HepG2 (cell line): Measurements from ENCODE around the gene ERBB3. TPM values are rescaled to one million over a fixed set of nuclear protein-coding genes. Genes with fewer than 3 reads are reported as not detected.

Source experiments
- NFIC ChIP-seq: IDR thresholded peaks from 2 replicates; pipeline ENCODE4 v1.6.1; 2012; ENCODE audit warnings: mild to moderate bottlenecking, low read length, inconsistent platforms
- PCBP2 ChIP-seq: fragments of 200-400 bp; formaldehyde crosslinking; optimal IDR thresholded peaks from 2 replicates; pipeline ENCODE3; 2018; ENCODE audit warnings: low read length, low read depth; ENCODE audit not compliant: poor library complexity, severe bottlenecking
- SRSF4 ChIP-seq: fragments of 200-400 bp; formaldehyde crosslinking; IDR thresholded peaks from one replicate; pipeline ENCODE4 v1.6.1; 2018; ENCODE audit warnings: mild to moderate bottlenecking, low read depth, low read length, moderate library complexity; ENCODE audit not compliant: poor library complexity, severe bottlenecking
- TBX2 ChIP-seq: sonication (generic); formaldehyde crosslinking; IDR thresholded peaks from 2 replicates; pipeline ENCODE4 v1.5.0; 2020; ENCODE audit warnings: missing genetic modification reagents, mild to moderate bottlenecking, borderline replicate concordance
- ZMYM2 ChIP-seq: sonication (generic); formaldehyde crosslinking; IDR thresholded peaks from 2 replicates; pipeline ENCODE4 v1.8.0; 2022; ENCODE audit warnings: mild to moderate bottlenecking, missing genetic modification reagents
- ZNF776 ChIP-seq: sonication (generic); formaldehyde crosslinking; IDR thresholded peaks from 2 replicates; pipeline ENCODE4 v1.4.0; 2020; ENCODE audit warnings: mild to moderate bottlenecking, missing genetic modification reagents
- polyA plus RNA-seq, 8 experiments: library from polyadenylated mRNA; depleted of rRNA in 3 of 8; stranded (reverse) in 7 of 8; unstranded in 1 of 8; fragments of >200 nt; fragmentation: Illumina TruSeq in 4 of 8; extraction: Trizol in 4 of 8; gene quantifications; 2 replicates each; pipeline versions ENCODE4 v1.2.1 to v1.2.3, GENCODE V29; 2011 to 2016; ENCODE audit warnings: low read depth in 4 of 8, missing spikeins in 1 of 8, mixed read lengths in 1 of 8; ENCODE audit not compliant: insufficient read depth in 1 of 8
- total RNA-seq, 5 experiments: library from RNA; depleted of rRNA; stranded (reverse); fragments of >200 nt; fragmentation: Illumina TruSeq; extraction: Trizol; gene quantifications; 2 replicates each; pipeline ENCODE4 v1.2.3, GENCODE V29; 2016; ENCODE audit warnings: low read depth in 1 of 5
- TF ChIP-seq, protein P1 (sequence below): sonication (generic); formaldehyde crosslinking; IDR thresholded peaks from 2 replicates; pipeline ENCODE4 v1.5.0; 2020; ENCODE audit warnings: missing genetic modification reagents
- TF ChIP-seq, protein P2 (sequence below): sonication (generic); formaldehyde crosslinking; IDR thresholded peaks from 2 replicates; pipeline ENCODE4 v1.5.0; 2020; ENCODE audit warnings: mild to moderate bottlenecking, low read depth, missing genetic modification reagents, borderline replicate concordance
- TF ChIP-seq, protein P3 (sequence below): sonication (generic); formaldehyde crosslinking; IDR thresholded peaks from 2 replicates; pipeline ENCODE4 v1.8.0; 2022; ENCODE audit warnings: mild to moderate bottlenecking, missing genetic modification reagents
- TF ChIP-seq, protein P4 (sequence below): sonication (generic); formaldehyde crosslinking; IDR thresholded peaks from one replicate; pipeline ENCODE4 v1.5.1; 2020; ENCODE audit warnings: mild to moderate bottlenecking, missing genetic modification reagents; ENCODE audit errors: not compliant biosample characterization
- TF ChIP-seq, protein P5 (sequence below): sonication (generic); formaldehyde crosslinking; conservative IDR thresholded peaks from 2 replicates; pipeline ENCODE4 v1.4.0; 2020; ENCODE audit warnings: missing genetic modification reagents
- TF ChIP-seq, protein P6 (sequence below): sonication (generic); formaldehyde crosslinking; IDR thresholded peaks from 2 replicates; pipeline ENCODE4 v1.8.0; 2022; ENCODE audit warnings: mild to moderate bottlenecking, missing genetic modification reagents, moderate library complexity
- TF ChIP-seq, protein P7 (sequence below): sonication (generic); formaldehyde crosslinking; IDR thresholded peaks from 2 replicates; pipeline ENCODE4 v1.9.0; 2021; ENCODE audit warnings: missing genetic modification reagents, borderline replicate concordance

ERBB3 gene
- total and polyA plus RNA-seq, 2 of the 13 experiments (the other 11 are each of a cell fraction or from before 2014, with no cell fraction given): 93.6 to 358 TPM

DNA sequence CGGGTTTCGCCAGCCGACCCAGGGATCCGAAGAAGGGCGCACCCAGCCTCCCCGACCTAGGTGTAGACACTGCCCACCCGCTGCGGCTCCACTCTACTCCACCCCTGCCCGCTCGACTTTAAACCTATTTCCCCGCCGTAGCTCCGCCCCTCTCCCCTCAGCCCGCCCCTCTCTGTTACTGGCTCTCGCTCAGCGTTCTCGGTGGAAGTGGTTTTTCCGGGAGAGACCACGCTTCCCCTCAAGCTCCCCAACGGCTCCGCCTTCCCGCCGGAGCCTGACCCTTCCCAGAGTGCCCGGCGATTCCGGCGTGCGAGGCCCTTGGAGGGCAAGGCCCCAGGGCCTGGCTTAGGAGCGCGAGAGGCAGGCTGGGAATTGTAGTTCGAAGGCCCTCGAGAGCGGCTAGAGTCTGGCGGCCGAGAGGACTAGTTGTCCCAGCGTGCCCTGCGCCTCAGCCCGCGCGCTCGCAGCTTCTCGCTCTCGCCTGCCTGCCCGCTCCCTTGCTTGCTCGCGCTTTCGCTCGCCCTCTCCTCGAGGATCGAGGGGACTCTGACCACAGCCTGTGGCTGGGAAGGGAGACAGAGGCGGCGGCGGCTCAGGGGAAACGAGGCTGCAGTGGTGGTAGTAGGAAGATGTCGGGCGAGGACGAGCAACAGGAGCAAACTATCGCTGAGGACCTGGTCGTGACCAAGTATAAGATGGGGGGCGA lies 24.3 kb downstream of the ERBB3 start, which contains the start of gene PA2G4 (continued):
- TF ChIP-seq, protein P1, sequence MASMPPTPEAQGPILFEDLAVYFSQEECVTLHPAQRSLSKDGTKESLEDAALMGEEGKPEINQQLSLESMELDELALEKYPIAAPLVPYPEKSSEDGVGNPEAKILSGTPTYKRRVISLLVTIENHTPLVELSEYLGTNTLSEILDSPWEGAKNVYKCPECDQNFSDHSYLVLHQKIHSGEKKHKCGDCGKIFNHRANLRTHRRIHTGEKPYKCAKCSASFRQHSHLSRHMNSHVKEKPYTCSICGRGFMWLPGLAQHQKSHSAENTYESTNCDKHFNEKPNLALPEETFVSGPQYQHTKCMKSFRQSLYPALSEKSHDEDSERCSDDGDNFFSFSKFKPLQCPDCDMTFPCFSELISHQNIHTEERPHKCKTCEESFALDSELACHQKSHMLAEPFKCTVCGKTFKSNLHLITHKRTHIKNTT (CRISPR knock-in tag): 0 out of 2 replicates have a peak, but pooled peaks have one; percentile 30
- TF ChIP-seq, protein P2, sequence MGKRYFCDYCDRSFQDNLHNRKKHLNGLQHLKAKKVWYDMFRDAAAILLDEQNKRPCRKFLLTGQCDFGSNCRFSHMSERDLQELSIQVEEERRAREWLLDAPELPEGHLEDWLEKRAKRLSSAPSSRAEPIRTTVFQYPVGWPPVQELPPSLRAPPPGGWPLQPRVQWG (CRISPR knock-in tag): peak; percentile 72; the same call in 1 of the 2 replicates
- peak; percentile 96 for TF ChIP-seq TBX2
- TF ChIP-seq, protein P3, sequence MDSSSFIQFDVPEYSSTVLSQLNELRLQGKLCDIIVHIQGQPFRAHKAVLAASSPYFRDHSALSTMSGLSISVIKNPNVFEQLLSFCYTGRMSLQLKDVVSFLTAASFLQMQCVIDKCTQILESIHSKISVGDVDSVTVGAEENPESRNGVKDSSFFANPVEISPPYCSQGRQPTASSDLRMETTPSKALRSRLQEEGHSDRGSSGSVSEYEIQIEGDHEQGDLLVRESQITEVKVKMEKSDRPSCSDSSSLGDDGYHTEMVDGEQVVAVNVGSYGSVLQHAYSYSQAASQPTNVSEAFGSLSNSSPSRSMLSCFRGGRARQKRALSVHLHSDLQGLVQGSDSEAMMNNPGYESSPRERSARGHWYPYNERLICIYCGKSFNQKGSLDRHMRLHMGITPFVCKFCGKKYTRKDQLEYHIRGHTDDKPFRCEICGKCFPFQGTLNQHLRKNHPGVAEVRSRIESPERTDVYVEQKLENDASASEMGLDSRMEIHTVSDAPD (CRISPR knock-in tag): peak; percentile 71; the same call in 1 of the 2 replicates
- TF ChIP-seq, protein P4, sequence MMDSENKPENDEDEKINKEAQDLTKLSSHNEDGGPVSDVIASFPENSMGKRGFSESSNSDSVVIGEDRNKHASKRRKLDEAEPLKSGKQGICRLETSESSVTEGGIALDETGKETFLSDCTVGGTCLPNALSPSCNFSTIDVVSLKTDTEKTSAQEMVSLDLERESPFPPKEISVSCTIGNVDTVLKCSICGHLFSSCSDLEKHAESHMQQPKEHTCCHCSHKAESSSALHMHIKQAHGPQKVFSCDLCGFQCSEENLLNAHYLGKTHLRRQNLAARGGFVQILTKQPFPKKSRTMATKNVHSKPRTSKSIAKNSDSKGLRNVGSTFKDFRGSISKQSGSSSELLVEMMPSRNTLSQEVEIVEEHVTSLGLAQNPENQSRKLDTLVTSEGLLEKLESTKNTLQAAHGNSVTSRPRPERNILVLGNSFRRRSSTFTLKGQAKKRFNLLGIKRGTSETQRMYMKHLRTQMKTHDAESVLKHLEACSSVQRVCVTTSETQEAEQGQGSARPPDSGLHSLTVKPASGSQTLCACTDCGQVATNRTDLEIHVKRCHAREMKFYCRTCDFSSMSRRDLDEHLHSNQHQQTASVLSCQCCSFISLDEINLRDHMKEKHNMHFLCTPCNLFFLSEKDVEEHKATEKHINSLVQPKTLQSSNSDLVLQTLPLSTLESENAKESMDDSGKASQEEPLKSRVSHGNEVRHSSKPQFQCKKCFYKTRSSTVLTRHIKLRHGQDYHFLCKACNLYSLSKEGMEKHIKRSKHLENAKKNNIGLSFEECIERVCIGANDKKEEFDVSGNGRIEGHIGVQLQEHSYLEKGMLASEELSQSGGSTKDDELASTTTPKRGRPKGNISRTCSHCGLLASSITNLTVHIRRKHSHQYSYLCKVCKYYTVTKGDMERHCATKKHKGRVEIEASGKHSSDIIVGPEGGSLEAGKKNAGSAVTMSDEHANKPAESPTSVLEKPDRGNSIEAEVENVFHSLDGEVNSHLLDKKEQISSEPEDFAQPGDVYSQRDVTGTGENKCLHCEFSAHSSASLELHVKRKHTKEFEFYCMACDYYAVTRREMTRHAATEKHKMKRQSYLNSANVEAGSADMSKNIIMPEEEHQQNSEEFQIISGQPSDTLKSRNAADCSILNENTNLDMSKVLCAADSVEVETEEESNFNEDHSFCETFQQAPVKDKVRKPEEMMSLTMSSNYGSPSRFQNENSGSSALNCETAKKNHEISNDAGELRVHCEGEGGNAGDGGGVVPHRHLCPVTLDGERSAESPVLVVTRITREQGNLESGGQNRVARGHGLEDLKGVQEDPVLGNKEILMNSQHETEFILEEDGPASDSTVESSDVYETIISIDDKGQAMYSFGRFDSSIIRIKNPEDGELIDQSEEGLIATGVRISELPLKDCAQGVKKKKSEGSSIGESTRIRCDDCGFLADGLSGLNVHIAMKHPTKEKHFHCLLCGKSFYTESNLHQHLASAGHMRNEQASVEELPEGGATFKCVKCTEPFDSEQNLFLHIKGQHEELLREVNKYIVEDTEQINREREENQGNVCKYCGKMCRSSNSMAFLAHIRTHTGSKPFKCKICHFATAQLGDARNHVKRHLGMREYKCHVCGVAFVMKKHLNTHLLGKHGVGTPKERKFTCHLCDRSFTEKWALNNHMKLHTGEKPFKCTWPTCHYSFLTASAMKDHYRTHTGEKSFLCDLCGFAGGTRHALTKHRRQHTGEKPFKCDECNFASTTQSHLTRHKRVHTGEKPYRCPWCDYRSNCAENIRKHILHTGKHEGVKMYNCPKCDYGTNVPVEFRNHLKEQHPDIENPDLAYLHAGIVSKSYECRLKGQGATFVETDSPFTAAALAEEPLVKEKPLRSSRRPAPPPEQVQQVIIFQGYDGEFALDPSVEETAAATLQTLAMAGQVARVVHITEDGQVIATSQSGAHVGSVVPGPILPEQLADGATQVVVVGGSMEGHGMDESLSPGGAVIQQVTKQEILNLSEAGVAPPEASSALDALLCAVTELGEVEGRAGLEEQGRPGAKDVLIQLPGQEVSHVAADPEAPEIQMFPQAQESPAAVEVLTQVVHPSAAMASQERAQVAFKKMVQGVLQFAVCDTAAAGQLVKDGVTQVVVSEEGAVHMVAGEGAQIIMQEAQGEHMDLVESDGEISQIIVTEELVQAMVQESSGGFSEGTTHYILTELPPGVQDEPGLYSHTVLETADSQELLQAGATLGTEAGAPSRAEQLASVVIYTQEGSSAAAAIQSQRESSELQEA (CRISPR knock-in tag): peak; percentile 93
- no peak for TF ChIP-seq NFIC
- no peak for TF ChIP-seq ZMYM2
- TF ChIP-seq, protein P5, sequence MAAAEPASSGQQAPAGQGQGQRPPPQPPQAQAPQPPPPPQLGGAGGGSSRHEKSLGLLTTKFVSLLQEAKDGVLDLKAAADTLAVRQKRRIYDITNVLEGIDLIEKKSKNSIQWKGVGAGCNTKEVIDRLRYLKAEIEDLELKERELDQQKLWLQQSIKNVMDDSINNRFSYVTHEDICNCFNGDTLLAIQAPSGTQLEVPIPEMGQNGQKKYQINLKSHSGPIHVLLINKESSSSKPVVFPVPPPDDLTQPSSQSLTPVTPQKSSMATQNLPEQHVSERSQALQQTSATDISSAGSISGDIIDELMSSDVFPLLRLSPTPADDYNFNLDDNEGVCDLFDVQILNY (CRISPR knock-in tag): peak; percentile 89
- TF ChIP-seq, protein P6, sequence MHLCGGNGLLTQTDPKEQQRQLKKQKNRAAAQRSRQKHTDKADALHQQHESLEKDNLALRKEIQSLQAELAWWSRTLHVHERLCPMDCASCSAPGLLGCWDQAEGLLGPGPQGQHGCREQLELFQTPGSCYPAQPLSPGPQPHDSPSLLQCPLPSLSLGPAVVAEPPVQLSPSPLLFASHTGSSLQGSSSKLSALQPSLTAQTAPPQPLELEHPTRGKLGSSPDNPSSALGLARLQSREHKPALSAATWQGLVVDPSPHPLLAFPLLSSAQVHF (CRISPR knock-in tag): peak; percentile 70; the same call in 1 of the 2 replicates
- peak; percentile 91 for TF ChIP-seq SRSF4
- TF ChIP-seq PCBP2: no peak
- TF ChIP-seq, protein P7, sequence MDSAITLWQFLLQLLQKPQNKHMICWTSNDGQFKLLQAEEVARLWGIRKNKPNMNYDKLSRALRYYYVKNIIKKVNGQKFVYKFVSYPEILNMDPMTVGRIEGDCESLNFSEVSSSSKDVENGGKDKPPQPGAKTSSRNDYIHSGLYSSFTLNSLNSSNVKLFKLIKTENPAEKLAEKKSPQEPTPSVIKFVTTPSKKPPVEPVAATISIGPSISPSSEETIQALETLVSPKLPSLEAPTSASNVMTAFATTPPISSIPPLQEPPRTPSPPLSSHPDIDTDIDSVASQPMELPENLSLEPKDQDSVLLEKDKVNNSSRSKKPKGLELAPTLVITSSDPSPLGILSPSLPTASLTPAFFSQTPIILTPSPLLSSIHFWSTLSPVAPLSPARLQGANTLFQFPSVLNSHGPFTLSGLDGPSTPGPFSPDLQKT (CRISPR knock-in tag): peak; percentile 61; the same call in 1 of the 2 replicates
- TF ChIP-seq ZNF776: no peak; the same call in 1 of the 2 replicates
